ENCODE measurements around the gene MTREX.

- TF ChIP-seq CTCF (IDR thresholded peaks at IDR 0.05) (no peak), POLR2A (IDR thresholded peaks at IDR 0.05) (no peak)
These were observed 75.5 kb downstream of the MTREX start for GRCh38 chr5:55383254-55383653.

Data from Peyer's patch (tissue), 4 donors.